Right renal cortex interstitium (tissue), 3 donors: ENCODE data around the gene ROCK2. TPM values are rescaled to one million over a fixed set of nuclear protein-coding genes. Genes with fewer than 3 reads are reported as not detected.
"Not testable (repeated sequence)": the region's sequence is repeated elsewhere in the genome, so short reads cannot be mapped to it uniquely, and the experiment has no call there.

ENCODE experiments used
- DNase-seq, 3 donors: peaks; one replicate each; pipeline ENCODE4 v3.0.0-alpha.2; 2013; ENCODE audit warnings: low read depth in 3 of 3, low spot score in 2 of 3
- polyA plus RNA-seq, 3 donors: library from polyadenylated mRNA; unstranded; fragments of 120-200 nt; gene quantifications; one replicate each; pipeline ENCODE4 v1.2.1, GENCODE V29; 2013; ENCODE audit not compliant: insufficient read length in 3 of 3

The ROCK2 gene
- polyA plus RNA-seq, 3 donors = 39.1 to 44.1 (median 42.1) TPM

DNA sequence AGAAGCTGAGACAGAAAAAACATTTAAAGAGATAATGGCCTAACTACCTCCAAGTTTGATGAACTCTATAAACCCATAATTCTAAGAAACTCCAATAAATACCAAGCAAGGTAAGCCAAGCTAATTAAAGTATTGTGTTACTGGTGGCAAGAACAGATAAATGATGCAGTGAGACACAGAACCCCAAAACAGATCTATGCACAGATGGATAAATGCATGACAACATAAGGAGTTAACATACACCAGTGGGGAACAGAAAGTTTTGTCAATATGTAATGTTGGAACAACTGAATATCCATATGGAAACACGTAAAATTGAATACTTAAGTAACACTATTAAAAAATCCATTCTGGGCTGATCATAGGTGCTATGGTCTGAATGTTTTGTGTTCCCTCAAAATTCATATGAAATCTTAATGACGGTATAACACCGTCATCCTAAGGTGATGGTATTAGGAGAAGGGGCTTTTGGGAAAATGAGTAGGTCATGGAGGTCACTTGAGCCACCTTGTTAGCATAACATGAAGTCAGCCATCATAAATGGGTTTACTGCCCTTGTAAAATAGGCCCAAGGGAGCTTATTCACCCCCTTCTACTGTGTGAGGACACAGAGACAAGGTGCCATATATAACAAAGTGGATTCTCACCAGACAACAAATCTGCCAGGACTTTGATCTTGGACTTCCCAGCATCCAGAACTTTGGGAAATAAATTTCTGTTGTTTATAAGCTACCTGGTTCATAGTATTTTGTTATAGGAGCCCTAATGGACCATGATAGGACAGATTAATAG lies 102.8 kb downstream of the ROCK2 start:
- no peak for DNase-seq

DNA sequence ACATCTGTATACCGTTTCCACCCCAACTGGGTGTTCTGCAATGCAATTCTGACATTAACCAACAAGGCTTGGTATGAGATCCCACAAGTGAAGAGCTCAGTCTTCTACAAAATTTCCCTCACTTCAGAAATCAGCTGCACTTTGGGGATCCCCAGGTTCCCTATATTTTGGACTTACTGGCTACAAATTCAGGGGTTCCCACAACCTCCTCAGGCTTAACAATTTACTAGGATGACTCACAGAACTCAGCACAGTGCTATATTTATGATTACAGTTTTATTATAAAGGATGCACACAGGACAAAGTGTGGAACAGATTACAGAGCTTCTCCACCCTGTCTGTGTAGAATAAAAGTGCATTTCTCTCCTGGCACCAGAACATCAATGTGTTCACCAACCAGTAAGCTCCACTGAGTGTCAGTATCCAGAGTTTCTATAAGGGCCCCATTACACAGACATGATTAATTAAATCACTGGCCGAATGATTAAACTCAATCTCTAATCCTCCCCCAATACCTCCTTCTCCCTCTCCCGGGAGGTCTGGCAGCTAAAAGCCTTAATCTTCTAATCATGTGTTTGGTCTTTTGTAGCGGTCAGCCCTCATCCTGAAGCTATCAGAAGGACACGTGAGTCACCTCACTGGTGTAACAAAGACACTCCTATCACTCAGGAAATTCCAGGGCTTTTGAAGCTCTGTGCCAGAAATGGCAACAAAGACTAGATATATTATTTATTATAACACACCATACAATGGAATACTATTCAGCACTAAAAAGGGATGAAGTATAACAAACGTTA lies 104.6 kb downstream of the ROCK2 start:
- no peak for DNase-seq

DNA sequence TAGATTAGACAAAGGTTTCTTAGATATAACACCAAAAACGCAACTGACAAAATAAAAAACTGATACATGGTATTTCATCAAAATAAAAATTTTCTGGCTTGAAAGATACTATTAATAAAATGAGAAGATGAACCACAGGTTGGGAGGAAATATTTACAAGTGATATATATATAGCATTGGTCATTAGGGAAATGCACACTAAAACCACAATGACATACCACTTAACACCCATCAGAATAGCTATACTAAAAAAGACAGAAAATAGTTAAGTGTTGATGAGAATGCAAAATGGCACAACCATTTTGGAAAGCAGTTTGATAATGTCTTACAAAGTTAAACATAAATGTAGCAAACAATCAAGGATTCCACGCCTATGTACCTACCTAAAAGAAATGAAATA lies 105.3 kb downstream of the ROCK2 start:
- no peak for DNase-seq

DNA sequence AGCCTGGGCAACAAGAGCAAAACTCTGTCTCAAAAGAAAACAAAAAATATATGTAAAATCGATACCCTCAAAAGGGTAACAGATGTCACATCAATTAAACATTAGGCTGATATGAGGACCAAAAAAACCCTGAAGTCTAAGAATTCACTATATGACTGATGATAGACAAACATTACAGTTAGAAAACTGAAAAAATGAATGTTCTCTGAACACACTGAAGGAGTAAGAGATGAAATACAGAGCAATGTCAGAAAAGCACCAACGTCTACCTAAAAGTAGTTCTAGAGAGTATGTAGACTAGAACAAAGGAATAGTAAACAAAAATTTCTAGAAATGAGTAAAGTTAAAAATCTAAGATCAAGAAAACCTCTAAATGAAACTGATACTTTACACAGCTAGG lies 107.3 kb downstream of the ROCK2 start:
- DNase-seq = no peak

DNA sequence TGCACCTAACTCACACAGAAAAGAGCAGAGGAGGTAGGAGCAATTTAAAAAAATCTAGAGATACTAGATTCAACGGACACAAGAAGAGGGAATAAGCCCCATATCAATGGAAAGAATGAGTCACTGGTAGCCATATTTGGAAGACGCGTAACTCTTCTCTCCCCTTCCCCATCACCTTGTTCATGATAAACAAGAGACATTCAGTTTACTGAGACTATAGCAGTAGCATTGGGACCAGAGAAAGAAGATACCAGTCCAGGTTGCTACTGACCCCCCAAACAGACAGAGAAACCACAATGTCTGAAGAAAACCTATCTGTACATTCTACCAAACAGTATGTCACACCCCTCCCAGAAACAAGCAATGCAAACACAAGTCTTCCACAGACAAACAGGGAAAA lies 108.1 kb downstream of the ROCK2 start:
- no peak for DNase-seq

DNA sequence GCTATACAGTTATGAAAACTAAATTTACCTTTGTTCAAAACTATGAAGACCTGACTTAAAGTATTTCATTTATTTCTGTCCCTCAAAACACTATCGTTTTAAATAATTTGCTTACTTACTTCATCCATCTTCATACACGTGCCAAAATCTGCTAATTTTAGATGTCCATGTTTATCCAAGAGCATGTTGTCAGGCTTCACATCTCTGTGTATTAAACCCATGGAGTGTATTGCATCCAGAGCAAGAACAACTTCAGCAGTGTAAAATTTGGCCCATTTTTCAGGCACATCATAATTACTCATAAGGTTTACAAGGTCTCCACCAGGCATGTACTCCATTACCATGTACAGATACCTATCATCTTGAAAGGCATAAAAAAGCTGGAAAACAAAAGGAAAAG lies 108.9 kb downstream of the ROCK2 start:
- no peak for DNase-seq

DNA sequence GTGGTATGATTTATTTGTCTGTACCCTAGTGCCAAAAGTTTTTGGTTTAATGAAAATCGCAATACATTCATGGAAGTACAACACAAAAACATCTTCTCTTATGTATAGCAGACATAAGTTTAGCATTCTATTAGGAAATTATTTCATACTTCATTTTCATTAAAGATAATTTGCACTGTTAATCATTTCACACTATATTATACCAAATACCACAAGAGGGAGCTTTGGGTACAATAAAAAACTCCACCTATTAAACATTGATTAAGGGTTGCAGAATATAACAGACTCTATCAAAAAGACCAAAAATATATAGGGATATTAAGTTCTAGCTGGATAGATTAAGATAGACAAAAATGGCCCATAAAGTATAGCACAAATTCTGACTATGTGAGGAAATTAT lies 110.1 kb downstream of the ROCK2 start:
- DNase-seq = no peak

DNA sequence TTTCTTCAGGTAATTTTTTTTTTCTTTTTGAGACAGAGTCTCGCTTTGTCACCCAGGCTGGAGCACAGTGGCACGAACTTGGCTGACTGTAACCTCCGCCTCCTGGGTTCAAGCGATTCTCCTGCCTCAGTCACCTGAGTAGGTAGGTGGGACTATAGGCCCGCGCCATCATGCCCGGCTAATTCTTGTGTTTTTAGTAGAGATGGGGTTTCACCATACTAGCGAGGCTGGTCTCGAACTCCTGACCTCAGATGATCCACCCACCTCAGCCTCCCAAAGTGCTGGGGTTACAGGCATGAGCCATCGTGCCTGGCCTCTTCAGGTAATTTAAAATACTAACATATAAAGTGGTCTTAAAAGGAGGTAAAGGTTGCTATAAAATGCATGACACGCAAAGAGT lies 113.2 kb downstream of the ROCK2 start:
- DNase-seq = not testable (repeated sequence)

DNA sequence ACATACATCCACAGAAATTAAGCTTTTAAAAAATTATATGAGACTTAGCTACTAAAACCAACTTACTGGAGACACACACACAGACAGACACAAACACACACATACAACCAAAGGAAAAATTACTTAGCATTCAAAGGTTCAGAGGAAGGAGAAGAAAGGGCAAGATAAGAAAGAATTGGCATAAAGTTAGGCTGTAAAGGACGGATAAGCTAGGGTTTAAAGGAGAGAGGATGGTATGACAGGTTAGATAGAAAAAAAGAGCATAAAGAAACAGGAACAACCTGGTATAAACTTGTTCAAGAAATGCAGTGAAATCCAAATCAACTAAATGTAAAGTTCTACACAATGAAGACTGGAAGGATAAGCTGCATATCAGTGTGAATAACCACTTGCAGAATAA lies 115.7 kb downstream of the ROCK2 start:
- no peak for DNase-seq

DNA sequence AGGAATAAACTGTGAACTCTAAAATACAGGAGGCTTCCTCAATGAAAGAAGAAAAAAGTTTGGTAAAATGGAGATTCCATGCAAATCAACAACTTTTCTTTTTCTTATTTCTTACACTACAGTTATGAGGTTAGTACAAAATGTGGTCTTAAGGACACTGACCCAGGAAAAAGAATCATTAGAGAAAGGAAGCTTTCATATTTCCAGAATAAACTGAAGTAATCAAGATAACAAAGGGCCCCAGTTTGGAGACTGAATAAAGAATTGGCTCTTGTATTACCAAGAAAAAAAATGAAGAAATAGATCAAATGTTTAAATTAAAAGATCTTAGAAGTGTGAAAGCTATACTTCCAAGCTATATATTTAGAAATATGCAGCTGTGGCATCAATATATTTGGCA lies 116.8 kb downstream of the ROCK2 start:
- no peak for DNase-seq

DNA sequence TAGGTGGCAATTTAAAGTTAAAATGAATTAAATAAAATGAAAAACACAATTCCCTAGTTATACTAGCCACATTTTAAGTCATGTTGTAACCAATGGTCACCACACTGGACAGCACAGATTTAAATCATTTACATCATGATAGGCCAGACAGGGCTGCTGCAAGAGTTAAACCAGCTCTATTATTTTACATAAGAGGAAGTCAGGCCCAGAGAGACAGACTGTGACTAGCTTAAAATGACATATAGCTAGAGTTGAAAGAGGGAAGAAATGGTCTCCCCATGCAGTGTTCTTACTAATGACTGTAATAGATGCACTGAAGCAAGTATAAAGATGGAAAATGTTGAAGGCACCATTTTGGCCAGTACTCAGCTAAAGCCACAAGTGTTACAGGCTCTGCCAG lies 119.5 kb downstream of the ROCK2 start:
- no peak for DNase-seq

DNA sequence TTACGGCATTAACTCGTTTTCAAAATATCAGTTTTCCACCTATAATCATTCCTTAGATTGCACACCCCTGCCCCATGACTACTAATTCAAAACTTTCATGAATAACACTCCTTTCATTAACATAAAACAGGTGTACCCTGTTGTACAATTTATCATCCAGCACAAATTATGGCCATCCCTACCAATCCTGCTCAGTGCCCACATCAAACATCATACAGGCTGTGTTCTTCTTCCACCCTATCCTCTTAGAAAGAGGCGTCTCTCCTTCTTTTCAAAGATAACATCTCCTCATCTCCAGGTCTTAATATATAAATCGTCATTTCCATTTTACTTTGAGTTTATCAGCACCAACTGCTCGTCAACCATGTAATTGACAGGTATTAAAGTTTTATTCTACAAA lies 121.6 kb downstream of the ROCK2 start:
- no peak for DNase-seq

DNA sequence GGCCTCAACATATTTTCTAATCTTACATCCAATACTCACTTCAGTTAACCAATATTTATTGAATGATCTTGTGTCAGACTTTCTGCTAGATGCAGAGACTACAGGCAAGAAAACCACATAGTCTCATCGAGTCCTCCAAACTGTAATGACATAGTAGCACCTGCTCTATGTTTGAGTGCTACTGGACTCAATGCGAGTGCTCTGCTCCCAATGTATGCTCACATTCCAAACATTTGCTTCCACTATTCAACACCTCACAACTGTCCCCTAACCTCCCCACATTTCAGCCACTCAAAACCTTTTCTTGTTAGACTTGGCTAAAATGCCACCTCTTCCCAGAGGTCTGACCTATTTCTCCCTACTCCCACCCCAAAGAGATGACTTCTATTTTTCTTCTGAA lies 124.0 kb downstream of the ROCK2 start:
- no peak for DNase-seq

DNA sequence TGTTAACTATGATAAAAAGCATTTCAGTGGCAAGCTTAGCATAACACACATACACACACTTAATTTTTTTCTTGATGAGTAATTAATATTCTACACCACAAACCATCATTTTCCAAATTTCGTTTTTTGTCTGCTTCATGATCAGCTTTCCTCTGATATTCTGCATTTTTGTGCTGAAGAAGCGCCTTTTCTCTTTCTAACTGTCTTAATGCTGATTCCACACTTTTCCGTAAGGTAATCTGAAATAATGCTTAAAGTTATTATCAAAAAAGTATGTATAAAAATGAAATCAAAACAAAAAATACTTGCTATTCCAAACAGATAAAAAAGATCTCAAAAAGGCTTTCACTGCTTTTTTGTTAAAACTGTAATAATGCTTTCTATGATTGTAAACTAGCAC lies 129.0 kb downstream of the ROCK2 start:
- no peak for DNase-seq

DNA sequence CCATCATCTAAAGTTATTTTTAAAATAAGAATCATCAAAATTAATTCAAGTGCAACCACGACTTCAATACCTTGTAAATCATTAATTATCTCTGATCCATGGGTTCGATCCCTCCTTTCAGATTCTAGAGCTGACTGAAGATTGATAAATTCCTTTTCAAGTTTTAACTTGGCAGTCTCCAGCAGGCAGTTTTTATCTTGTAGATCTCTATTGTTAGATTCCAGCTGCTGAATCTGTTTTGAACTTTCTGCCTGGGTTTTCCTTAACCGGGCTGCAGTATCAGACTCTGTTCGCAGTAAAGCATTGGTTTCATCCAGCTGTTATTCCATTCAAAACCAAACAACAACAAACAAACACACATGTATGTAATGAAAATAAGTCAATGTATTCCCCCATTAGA lies 129.7 kb downstream of the ROCK2 start:
- DNase-seq = no peak

DNA sequence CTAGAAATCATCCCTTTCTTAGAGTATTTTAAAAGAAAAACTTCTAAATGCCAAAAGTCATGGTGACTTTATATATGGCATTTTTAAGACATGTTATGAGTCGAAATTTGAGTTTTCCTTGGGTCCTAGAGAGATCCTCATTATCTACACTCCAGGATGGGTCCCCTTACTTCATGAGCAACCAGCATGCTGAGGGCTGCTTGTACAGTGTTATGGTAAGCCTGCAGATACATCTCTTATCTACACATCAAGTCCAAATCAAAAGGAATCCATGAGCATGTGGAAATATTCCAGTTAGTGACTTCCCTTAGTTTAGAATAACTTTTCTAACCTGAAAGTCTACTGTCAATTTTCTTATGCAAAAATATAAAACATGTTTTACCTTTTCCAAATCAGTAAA lies 130.5 kb downstream of the ROCK2 start:
- no peak for DNase-seq

DNA sequence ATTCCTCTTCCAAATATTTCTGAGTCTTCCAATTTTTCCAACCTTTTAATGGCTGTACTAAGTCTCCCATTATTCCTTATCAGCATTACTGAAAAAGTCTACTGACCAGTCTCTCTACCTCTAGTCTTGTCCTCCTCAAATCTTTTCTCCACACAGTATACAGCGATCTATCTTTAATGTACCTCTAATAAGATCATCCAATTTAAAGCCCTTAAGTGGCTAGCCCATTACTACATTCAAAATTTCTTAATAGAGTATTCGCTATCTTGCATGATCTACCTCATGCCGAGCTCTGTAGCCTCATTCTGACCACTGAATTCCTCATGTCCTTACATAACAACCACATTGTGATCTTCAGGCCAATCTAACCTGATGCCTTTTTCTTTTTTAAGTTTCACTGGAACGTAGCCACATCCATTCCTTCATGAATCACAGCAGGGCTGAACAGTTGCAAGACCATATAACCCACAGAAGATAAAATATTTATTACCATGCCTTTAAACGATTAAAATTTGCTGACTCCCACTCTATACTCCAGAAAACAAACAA lies 131.3 kb downstream of the ROCK2 start:
- no peak for DNase-seq

DNA sequence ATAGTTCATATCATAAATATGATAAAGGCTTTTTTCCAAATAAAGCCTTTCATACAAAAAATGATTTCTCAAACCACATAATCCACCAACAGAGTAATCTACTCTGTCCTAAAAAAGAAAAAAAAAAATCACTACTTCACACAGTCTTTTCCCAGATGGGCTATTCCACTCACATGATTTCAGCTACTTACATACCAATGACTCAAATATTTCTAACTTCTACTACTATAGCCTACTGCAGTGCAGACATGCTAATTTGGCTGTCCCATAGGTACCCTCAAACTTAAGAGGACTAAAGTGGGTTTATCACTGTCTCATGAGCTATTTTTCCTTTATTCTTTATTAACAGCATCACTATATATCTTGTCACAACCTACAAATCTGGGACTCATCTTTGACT lies 131.8 kb downstream of the ROCK2 start:
- no peak for DNase-seq

DNA sequence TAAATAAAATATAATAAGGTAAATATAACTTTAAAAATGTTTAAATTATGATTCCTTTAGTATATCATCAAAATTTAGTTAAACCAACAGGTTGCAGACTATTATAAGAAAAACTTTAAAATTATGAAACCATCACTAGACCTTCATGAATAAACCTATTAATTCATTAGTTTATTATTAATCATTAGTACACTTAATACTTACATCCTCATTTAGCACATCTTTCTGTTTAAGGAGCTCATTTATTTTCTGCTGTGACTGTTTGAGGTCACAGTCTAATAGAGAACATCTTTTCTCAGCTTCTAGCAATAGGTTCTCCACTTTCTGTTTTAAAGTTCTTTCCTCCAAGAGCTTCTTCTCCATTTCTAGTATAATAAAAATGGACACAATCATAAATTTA lies 136.4 kb downstream of the ROCK2 start:
- DNase-seq = no peak

DNA sequence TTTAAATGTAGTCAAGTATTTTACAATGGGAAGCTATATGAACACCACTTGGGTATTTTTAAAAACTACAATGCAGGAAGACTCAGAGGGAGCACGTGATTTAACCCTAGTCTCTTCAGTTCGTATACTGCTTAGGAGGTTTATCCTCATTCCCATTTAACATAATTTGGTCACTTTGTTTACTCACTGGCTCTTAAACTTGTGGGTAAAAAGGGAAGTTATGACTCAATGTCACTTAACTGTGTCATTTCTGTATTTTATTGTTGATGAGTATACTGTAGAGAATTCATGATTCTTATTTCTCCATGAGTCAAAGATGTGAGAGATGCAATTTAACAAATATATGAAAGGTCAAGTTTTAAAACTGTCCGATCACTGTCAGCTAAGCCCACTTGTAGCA lies 141.0 kb downstream of the ROCK2 start:
- no peak for DNase-seq

DNA sequence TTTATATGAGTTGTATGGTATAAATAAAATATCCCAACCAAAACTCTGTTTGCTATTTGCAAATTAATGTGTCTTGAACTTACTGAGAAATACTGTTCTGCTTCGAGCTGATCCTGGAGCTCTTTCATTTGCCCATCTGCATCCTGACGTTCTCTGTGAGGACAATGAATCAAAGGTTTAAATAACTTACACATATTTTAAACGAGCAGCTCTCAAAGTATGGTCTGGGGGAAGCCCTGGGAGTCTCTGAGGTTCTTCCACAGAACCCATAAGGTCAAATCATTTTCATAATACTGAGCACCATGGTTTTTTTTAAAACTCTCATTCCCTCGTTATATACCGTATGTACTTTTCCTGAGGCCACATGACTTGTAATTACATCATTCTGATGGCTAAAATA lies 142.5 kb downstream of the ROCK2 start:
- no peak for DNase-seq

DNA sequence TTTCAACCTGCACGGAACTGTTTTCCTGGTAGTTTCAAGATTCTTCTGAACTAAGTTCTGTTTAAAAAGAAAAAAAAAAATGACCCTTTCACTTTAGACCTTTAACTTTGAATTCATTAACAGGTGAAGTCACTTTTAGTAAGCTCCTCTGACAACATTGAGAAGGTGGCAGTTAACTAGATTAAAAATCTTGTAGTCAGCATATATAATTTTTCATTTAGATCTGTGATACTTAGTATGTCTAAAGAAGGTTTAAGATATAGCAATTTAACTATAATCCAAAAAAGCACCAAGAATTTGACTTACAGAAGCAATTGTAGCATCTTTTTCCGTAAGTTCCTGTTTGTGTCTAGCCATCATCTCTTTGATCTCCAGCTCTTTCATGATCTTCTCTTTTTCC lies 143.8 kb downstream of the ROCK2 start:
- DNase-seq = no peak
